ENCODE data around the gene ANXA11. TPM values are rescaled to one million over a fixed set of nuclear protein-coding genes. Genes with fewer than 3 reads are reported as not detected.

ANXA11 gene
- polyA plus RNA-seq, 1 donor from 2014 or later = not detected

DNA sequence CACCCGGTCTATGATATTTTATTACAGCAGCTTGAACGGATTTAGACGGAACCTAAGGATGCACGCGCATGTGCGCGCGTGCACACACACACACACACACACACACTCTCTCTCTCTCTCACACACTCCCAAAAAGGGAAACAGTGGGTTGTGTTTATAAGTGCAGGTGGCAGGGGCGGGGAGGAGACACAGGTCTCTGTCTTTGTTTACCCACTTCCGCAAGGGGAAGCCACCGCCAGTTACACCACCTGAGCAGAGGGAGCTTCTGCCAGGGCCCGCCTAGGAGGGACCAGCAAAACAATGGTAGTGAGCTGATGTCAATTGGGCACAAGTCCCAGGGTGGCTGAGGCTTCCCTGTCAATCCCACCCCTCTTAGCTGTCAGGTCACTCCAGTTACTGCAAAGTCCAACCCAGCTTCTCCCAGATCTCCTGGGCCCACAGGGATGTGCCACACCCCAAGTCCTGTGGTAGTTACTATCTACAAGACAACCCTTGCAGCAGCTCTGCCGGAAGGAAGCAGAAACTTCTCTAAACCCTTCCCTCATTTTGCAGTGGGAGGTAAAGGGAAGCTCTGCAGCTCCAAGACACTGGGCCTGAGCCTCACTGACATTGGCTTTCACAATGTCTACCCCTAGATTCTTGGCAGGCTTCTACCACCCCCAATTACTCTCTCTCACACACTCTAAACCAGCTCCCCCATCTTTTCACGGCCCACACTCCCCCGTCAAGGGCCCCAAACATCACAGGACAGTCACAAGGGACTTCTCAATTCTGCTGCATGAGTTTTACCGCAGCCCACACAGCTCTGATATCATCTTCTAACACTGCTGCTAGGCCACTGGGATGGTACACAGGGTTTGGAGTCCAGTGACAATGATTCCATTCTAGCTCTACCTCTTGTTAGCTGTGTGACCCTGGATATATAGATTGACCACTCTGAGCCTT lies 17.6 kb downstream of the ANXA11 start:
- no peak overlapping the region for H3K9ac ChIP-seq (ENCODE audit: low read length)
- no peaks in the 10 kb centered on the region for H3K9me3 ChIP-seq (ENCODE audit: low read length)
- H3K36me3 ChIP-seq (ENCODE audit: insufficient read depth, low read length) = no peaks in the 10 kb centered on the region
- H3K79me2 ChIP-seq (replicated peaks; ENCODE audit: insufficient read depth, low read length) = no peaks in the 10 kb centered on the region
- H2AFZ ChIP-seq (ENCODE audit: low read depth, low read length) = no peak overlapping the region
- no peak overlapping the region for H3K4me2 ChIP-seq (ENCODE audit: low read length)
- no peaks in the 10 kb centered on the region for H3K9me2 ChIP-seq (ENCODE audit: insufficient read depth, low read length)
- H3K4me3 ChIP-seq (ENCODE audit: low read length) = no peak overlapping the region
- no peak overlapping the region for H3K27ac ChIP-seq (ENCODE audit: low read length)
- H3F3A ChIP-seq (ENCODE audit: insufficient read depth, low read length, poor library complexity, severe bottlenecking) = no peaks in the 10 kb centered on the region
- H3K27me3 ChIP-seq (ENCODE audit: insufficient read depth, low read depth, low read length) = no peaks in the 10 kb centered on the region
- H4K20me1 ChIP-seq (ENCODE audit: insufficient read depth) = no peaks in the 10 kb centered on the region
- TF ChIP-seq RAD21 (conservative IDR thresholded peaks at IDR 0.05) (no peak), EZH2 (IDR thresholded peaks at IDR 0.05; ENCODE audit: borderline replicate concordance, insufficient read depth, low read length, poor library complexity, severe bottlenecking) (no peak), SMC3 (conservative IDR thresholded peaks at IDR 0.05; ENCODE audit: poor library complexity) (no peak), POLR2AphosphoS5 (IDR thresholded peaks at IDR 0.05) (no peak)
- TF ChIP-seq, protein P1, sequence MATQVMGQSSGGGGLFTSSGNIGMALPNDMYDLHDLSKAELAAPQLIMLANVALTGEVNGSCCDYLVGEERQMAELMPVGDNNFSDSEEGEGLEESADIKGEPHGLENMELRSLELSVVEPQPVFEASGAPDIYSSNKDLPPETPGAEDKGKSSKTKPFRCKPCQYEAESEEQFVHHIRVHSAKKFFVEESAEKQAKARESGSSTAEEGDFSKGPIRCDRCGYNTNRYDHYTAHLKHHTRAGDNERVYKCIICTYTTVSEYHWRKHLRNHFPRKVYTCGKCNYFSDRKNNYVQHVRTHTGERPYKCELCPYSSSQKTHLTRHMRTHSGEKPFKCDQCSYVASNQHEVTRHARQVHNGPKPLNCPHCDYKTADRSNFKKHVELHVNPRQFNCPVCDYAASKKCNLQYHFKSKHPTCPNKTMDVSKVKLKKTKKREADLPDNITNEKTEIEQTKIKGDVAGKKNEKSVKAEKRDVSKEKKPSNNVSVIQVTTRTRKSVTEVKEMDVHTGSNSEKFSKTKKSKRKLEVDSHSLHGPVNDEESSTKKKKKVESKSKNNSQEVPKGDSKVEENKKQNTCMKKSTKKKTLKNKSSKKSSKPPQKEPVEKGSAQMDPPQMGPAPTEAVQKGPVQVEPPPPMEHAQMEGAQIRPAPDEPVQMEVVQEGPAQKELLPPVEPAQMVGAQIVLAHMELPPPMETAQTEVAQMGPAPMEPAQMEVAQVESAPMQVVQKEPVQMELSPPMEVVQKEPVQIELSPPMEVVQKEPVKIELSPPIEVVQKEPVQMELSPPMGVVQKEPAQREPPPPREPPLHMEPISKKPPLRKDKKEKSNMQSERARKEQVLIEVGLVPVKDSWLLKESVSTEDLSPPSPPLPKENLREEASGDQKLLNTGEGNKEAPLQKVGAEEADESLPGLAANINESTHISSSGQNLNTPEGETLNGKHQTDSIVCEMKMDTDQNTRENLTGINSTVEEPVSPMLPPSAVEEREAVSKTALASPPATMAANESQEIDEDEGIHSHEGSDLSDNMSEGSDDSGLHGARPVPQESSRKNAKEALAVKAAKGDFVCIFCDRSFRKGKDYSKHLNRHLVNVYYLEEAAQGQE (IDR thresholded peaks at IDR 0.05; ENCODE audit: borderline replicate concordance) = no peak

DNA sequence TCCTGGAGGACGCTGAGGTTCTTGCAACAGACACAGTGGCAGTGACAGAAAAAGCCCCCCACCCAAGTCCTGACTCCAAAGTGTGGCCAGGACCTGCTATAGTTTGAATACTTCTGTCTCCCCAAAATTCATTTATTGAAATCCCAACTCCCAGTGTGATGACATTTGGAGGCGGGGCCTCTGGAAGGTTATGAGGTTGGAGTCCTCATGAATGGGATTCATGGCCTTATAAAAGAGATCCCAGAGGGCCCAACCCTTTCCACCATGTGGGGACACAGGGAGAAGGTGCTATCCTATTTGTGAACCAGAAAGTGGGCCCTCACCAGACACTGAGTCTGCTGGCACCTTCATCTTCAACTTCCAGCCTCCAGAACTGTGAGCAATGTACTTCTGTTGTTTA lies 18.3 kb downstream of the ANXA11 start:
- no peaks in the 10 kb centered on the region for H3K36me3 ChIP-seq (ENCODE audit: insufficient read depth, low read length)
- H3K27ac ChIP-seq (ENCODE audit: low read length) = no peak overlapping the region
- H3K79me2 ChIP-seq (replicated peaks; ENCODE audit: insufficient read depth, low read length) = no peaks in the 10 kb centered on the region
- no peak for TF ChIP-seq MXI1 (conservative IDR thresholded peaks at IDR 0.05; ENCODE audit: poor library complexity, severe bottlenecking)
- no peak for TF ChIP-seq TAF1 (IDR thresholded peaks at IDR 0.05; ENCODE audit: low read depth)
- no peak for TF ChIP-seq RAD21 (conservative IDR thresholded peaks at IDR 0.05)
- TF ChIP-seq, protein P2, sequence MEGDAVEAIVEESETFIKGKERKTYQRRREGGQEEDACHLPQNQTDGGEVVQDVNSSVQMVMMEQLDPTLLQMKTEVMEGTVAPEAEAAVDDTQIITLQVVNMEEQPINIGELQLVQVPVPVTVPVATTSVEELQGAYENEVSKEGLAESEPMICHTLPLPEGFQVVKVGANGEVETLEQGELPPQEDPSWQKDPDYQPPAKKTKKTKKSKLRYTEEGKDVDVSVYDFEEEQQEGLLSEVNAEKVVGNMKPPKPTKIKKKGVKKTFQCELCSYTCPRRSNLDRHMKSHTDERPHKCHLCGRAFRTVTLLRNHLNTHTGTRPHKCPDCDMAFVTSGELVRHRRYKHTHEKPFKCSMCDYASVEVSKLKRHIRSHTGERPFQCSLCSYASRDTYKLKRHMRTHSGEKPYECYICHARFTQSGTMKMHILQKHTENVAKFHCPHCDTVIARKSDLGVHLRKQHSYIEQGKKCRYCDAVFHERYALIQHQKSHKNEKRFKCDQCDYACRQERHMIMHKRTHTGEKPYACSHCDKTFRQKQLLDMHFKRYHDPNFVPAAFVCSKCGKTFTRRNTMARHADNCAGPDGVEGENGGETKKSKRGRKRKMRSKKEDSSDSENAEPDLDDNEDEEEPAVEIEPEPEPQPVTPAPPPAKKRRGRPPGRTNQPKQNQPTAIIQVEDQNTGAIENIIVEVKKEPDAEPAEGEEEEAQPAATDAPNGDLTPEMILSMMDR (IDR thresholded peaks at IDR 0.05; ENCODE audit: poor library complexity, severe bottlenecking) = no peak
- no peak overlapping the region for H2AFZ ChIP-seq (ENCODE audit: low read depth, low read length)
- no peaks in the 10 kb centered on the region for H3K9me3 ChIP-seq (ENCODE audit: low read length)
- no peak overlapping the region for H3K4me3 ChIP-seq (ENCODE audit: low read length)
- H3F3A ChIP-seq (ENCODE audit: insufficient read depth, low read length, poor library complexity, severe bottlenecking) = no peaks in the 10 kb centered on the region
- no peaks in the 10 kb centered on the region for H3K9me2 ChIP-seq (ENCODE audit: insufficient read depth, low read length)
- H3K4me2 ChIP-seq (ENCODE audit: low read length) = no peak overlapping the region
- H3K9ac ChIP-seq (ENCODE audit: low read length) = no peak overlapping the region
- no peaks in the 10 kb centered on the region for H3K27me3 ChIP-seq (ENCODE audit: insufficient read depth, low read depth, low read length)
- no peaks in the 10 kb centered on the region for H4K20me1 ChIP-seq (ENCODE audit: insufficient read depth)
